ENCODE measurements around the gene RNF180.

Gene RNF180

DNA sequence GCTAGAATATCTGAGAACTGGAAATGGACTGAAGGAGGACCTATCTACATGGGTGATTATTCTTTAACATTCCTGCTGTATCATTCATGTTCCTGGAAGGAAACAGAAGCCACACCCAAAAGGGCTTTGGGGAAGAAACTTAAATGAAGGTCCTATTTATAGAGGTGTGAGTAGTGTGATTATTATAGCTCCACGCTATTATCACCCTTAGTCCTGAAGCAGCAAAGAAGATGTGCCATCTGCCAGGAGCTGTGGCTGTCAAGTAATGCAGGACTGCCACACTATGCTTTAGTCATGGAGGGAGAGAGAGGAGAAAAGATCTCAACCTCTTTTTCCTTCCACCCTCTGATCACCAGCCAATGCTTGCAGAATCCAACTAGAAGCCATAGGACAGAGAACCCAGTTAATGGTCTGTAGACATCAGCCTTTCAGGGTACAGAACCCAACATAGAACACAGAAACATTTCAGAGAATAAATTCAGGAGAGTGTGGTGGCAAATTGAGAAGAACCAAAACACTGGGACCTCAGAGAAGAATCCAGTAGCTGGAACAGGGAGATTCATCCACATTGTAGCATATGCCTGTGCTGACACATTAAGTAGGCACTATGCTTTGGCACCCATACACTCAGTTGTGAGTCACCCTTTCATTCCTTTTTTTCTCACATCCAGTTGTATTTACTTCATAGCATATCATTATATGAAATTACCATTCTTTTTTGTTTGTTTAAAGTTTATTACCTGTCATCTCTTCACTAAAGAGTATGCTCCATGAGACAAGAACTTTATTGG lies 21.0 kb upstream of the RNF180 start:
- peaks cover 20% of the 10 kb centered on the region for H3K4me1 ChIP-seq (ENCODE audit: low read depth, poor library complexity, severe bottlenecking)
- no peak overlapping the region for H3K4me3 ChIP-seq (IDR thresholded peaks at IDR 0.05; ENCODE audit: insufficient read depth, low read depth, low read length)
- H3K36me3 ChIP-seq (ENCODE audit: insufficient read depth) = no peaks in the 10 kb centered on the region
- no peaks in the 10 kb centered on the region for H4K20me1 ChIP-seq (ENCODE audit: insufficient read depth)
- H3K4me2 ChIP-seq = no peak overlapping the region
- no peaks in the 10 kb centered on the region for H3K27me3 ChIP-seq (ENCODE audit: insufficient read depth, low read depth)
- no peak overlapping the region for H3K9ac ChIP-seq
- no peak overlapping the region for H3K27ac ChIP-seq
- TF ChIP-seq CTCF (conservative IDR thresholded peaks at IDR 0.05; ENCODE audit: low read depth, low read length) = no peak
- H3K79me2 ChIP-seq (ENCODE audit: insufficient read depth, low read depth) = no peaks in the 10 kb centered on the region
- H2AFZ ChIP-seq (ENCODE audit: low read depth) = no peak overlapping the region

DNA sequence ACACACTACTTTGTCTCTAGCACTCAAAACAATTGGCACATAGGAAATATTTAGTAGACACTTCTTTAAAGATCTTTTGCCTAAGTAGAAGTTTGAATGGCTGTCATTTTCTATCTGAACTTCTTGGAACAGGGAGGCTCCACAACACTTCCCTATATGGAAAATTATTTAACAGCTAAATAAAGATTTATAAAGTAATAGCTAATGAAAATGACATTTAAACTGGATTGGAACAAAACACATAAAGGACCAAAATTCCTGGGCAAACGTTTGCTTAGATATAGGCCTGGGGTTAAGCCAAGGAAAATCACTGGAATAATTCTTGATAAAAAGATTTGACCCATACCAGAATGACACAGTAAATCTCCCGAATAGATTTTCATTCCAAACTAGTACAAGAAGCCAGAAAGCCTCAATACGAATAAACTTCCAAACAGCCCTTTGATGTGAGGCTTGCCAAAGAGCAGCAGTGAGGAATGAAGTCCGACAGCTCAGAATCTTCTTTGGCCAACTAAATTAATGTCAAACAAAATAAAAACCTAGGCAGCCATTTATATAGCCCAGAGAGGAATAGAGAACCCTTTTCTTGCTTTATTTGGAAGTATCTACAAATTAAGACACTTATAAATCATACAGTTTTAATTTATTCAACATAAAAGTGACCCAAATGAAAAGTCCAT lies 20.3 kb upstream of the RNF180 start:
- no peak overlapping the region for H3K4me3 ChIP-seq (IDR thresholded peaks at IDR 0.05; ENCODE audit: insufficient read depth, low read depth, low read length)
- H3K9ac ChIP-seq = no peak overlapping the region
- H3K79me2 ChIP-seq (ENCODE audit: insufficient read depth, low read depth) = no peaks in the 10 kb centered on the region
- no peak overlapping the region for H3K4me2 ChIP-seq
- no peaks in the 10 kb centered on the region for H3K36me3 ChIP-seq (ENCODE audit: insufficient read depth)
- H4K20me1 ChIP-seq (ENCODE audit: insufficient read depth) = no peaks in the 10 kb centered on the region
- no peak overlapping the region for H3K27ac ChIP-seq
- no peaks in the 10 kb centered on the region for H3K27me3 ChIP-seq (ENCODE audit: insufficient read depth, low read depth)
- no peak overlapping the region for H2AFZ ChIP-seq (ENCODE audit: low read depth)
- peaks cover 22% of the 10 kb centered on the region for H3K4me1 ChIP-seq (ENCODE audit: low read depth, poor library complexity, severe bottlenecking)
- no peak for TF ChIP-seq CTCF (conservative IDR thresholded peaks at IDR 0.05; ENCODE audit: low read depth, low read length)

DNA sequence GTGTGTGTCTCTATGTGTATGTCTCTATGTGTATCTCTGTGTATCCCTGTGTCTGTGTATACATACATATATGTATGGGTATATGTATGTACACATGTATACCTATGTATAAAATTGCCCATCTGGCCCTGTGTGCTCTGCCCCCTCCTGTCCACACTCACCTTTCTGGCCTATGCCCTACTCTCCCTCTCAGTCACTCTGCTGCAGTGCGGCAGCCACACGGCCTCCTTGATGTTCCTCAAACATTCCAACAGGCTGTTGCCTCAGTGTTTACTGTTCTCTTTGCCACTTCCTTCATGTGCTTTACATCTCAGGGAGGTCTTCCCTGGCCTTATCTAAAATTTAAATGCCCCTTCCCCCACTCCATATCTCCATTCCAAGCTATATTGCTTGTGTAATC lies 18.3 kb upstream of the RNF180 start:
- H2AFZ ChIP-seq (ENCODE audit: low read depth) = peak overlapping the region; percentile 15; the same call in 1 of the 2 replicates

GRCh38 chr5:64147849-64148441 lies 17.7 kb upstream of the RNF180 start:
- H3K27ac ChIP-seq = no peak overlapping the region
- H2AFZ ChIP-seq (ENCODE audit: low read depth) = peak overlapping the region; percentile 15; the same call in 1 of the 2 replicates
- H3K4me2 ChIP-seq = no peak overlapping the region; the same call in 1 of the 2 replicates
- H3K79me2 ChIP-seq (ENCODE audit: insufficient read depth, low read depth) = no peaks in the 10 kb centered on the region
- no peak overlapping the region for H3K9ac ChIP-seq
- H3K4me3 ChIP-seq (IDR thresholded peaks at IDR 0.05; ENCODE audit: insufficient read depth, low read depth, low read length) = no peak overlapping the region
- TF ChIP-seq CTCF (conservative IDR thresholded peaks at IDR 0.05; ENCODE audit: low read depth, low read length) = peak; percentile 92
- peaks cover 22% of the 10 kb centered on the region for H3K4me1 ChIP-seq (ENCODE audit: low read depth, poor library complexity, severe bottlenecking)
- no peaks in the 10 kb centered on the region for H4K20me1 ChIP-seq (ENCODE audit: insufficient read depth)
- H3K36me3 ChIP-seq (ENCODE audit: insufficient read depth) = no peaks in the 10 kb centered on the region
- H3K27me3 ChIP-seq (ENCODE audit: insufficient read depth, low read depth) = no peaks in the 10 kb centered on the region

More for the DNA sequence above, 18.3 kb upstream of the RNF180 start:
- Histone ChIP-seq H3K27me3 (ENCODE audit: insufficient read depth, low read depth) (no peaks in the 10 kb centered on the region), H3K79me2 (ENCODE audit: insufficient read depth, low read depth) (no peaks in the 10 kb centered on the region), H3K4me3 (IDR thresholded peaks at IDR 0.05; ENCODE audit: insufficient read depth, low read depth, low read length) (no peak overlapping the region), H3K9ac (no peak overlapping the region), H4K20me1 (ENCODE audit: insufficient read depth) (no peaks in the 10 kb centered on the region), H3K4me1 (ENCODE audit: low read depth, poor library complexity, severe bottlenecking) (peaks cover 22% of the 10 kb centered on the region), H3K36me3 (ENCODE audit: insufficient read depth) (no peaks in the 10 kb centered on the region), H3K27ac (no peak overlapping the region), H3K4me2 (no peak overlapping the region)
- TF ChIP-seq CTCF (conservative IDR thresholded peaks at IDR 0.05; ENCODE audit: low read depth, low read length) = no peak

Measured in KMS-11 (cell line).